ENCODE results near the gene CHD5. TPM values are rescaled to one million over a fixed set of nuclear protein-coding genes. Genes with fewer than 3 reads are reported as not detected.

The CHD5 gene
- polyA plus RNA-seq, 3 donors: 0.09 to 0.16 (median 0.11) TPM

DNA sequence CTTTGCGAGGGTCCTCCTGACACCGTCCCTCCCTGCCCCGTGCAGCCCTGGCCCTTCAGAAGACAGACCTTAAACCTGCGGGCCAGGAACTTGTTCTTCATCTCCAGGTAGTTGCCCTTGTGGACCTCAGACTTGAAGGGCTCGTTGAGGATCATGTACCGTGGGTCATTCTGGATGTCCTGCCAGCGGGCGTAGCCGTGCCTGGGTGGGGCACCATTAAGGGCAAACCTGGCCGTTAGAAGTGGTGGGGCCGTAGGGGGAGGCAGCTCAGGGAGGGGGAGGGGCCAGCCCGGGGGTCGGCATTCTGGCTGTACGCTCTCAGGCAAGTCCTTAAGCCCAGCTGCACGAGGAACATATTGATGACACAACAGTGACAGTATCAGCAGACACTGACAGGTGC is 69.8 kb downstream of the CHD5 start:
- H3K27ac ChIP-seq (ENCODE audit: low read depth, low read length): no peak overlapping the region
- WGBS, 3 donors: 68 to 84% (median 79%) methylated on average over 15 of the region's 15 CpGs

DNA sequence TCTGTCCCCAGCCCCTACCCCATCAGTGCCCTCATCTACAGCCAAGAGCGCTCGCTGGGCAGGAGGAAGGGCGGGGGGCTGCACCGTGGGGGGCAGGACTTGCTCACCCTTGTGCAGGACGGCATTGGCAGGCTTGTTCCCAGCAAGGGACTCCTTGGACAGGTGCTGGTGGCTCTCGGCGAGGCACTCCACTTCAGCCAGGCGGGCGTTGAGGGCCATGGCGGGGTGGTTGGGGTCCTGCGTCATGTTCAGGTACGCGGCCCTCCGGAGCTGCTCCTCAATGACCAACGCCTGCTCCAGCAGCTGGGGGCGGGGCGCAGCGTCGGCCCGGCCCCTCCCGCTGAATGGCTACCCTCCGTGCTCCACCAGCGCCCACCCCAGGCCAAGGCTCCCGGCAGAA is 70.4 kb downstream of the CHD5 start:
- WGBS, 3 donors: 65 to 81% (median 76%) methylated on average over 21 to 24 of the region's 24 CpGs
- no peak overlapping the region for H3K27ac ChIP-seq (ENCODE audit: low read depth, low read length)

DNA sequence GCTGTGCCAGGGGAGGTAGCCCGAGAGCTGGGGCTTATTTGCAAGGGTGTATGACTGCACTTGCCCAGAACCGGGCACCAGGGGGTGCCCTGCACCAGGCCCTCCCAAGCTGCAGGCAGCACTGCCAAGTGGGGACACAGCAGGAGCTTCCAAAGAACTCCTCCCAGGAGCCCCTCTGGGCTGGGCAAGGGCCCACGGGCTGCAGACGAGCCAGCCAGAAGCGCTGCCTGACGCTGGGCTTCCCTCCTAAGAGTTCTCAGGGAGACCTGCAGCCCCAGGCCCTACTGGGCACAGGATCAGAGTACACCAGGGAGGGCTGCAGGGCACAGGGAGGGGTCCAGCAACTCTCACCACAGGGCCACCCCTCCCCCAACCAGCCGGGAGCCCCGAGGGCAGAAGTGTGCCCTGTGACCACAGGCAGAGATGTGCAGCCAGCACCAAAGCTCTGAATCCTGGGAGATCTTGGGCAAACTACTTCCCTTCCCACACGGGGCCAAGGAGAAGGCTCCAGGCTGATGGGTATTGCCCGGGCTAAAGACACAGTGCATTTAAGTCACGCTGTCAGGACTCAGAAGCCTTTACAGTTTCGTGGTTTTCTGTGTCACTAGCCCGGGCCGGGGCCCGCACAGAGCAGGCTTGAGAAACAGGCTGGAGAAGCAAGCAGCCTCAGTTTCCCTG is 71.0 kb downstream of the CHD5 start:
- 41 to 47% (median 46%) methylated on average over 15 of the region's 15 CpGs for WGBS, 3 donors
- no peak overlapping the region for H3K27ac ChIP-seq (ENCODE audit: low read depth, low read length)

DNA sequence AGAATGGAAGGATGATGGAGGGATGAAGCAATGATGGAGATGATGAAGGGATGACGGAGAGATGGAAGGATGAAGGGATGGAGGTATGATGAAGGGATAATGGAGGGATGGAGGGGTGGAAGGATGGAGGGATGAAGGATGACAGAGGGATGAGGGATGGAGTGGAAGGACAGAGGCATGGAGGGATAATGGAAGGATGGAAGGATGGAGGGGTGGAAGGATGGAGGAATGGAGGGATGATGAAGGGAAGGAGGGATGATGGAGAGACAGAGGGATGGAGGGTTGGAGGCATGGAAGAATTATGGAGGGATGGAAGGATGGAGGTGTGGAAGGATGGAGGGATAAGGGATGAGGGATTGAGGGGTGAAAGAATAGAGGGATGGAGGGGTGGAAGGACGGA is 71.6 kb downstream of the CHD5 start:
- WGBS, 3 donors: 50 to 71% (median 71%) methylated on average over 2 of the region's 2 CpGs
- H3K27ac ChIP-seq (ENCODE audit: low read depth, low read length): no peak overlapping the region

DNA sequence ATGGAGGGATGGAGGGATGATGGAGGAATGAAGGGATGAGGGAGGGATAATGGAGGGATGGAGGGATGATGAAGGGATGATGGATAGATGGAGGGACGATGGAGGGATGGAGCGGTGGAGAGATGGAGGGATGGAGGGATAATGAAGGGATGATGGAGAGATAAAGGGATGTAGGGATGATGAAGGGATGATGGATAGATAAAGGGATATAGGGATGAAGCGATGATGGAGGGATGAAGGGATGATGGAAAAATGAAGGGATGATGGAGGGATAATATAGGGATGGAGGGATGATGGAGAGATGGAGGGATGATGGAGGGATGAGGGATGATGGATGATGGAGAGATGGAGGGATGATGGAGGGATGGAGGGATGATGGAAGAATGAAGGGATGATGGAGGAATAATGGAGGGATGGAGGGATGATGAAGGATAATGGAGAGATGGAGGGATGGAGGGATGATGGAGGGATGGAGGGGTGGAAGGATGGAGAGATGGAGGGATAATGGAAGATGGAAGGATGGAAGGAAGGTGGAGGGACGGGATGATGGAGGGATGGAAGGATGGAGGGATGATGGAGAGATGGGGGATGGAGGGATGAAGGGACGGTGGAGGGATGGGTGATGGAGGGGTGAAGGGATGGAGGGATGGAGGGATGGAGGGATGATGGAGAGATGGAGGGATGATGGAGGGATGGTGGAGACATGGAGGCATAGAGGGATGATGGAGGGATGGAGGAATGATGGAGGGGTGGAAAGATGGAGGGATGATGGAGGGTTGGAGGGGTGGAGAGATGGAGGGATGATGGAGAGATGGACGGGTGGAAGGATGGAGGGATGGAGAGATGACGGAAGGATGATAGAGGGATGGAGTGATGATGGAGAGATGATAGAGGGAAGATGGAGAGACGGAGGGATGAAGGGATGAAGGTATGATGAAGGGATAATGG is 72.4 kb downstream of the CHD5 start:
- no peak overlapping the region for H3K27ac ChIP-seq (ENCODE audit: low read depth, low read length)
- 81 to 93% (median 91%) methylated on average over 8 of the region's 8 CpGs for WGBS, 3 donors

DNA sequence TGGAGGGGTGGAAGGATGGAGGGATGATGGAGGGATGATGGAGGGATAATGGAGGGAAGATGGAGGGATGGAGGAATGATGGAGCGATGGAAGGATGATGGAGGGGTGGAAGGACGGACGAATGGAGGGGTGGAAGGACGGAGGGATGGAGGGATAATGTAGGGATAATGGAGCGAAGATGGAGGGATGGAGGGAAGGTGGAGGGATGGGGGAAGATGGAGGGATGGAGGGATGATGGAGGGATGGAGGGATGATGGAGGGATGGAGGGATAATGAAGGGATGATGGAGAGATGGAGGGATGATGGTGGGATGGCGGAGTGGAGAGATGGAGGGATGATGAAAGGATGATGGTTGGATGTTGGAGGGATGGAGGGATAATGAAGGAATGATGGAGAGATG is 73.1 kb downstream of the CHD5 start:
- H3K27ac ChIP-seq (ENCODE audit: low read depth, low read length): no peak overlapping the region
- 86 to 96% (median 93%) methylated on average over 6 of the region's 6 CpGs for WGBS, 3 donors

DNA sequence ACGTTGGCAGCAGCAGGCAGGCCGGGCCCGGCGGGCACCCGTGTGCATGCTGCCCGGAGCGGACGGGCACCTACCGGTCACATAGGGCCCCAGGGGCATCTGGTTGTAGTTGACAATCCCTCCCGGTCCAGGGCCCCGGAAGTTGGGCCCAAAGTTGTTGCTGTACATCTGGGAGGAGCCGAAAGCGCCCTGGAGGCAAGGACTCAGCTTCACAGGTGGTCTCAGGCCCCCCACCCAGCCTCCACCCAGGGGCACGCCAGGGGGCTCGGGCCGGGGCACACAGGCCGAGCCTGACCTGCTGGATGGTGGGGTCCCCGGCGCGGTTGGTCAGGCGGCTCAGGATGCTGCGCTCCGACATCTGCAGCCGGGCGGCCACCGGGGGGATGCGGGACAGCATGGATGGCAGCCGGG is 73.8 kb downstream of the CHD5 start:
- 88 to 91% (median 89%) methylated on average over 26 to 28 of the region's 28 CpGs for WGBS, 3 donors
- H3K27ac ChIP-seq (ENCODE audit: low read depth, low read length): no peak overlapping the region

DNA sequence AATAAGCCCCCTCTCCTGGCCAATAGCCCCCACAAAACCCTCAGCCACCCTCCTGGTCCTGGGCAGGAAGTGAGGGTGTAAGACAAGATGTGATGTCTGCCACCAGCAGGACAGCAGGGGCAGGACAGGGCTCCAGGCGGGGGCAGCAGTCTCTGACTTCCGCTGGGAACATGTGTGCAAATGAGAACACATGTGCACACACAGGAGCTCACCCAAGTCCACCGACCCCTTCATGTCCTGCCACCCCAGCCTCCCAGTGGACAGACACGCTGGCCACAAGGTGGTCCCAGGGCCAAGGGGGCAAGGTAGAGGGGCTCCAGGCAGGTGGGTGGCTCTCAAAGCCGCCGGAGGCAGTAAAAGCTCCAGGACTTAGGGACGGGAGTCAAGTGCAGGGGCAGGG is 74.4 kb downstream of the CHD5 start:
- 67 to 79% (median 72%) methylated on average over 6 to 7 of the region's 7 CpGs for WGBS, 3 donors
- H3K27ac ChIP-seq (ENCODE audit: low read depth, low read length): no peak overlapping the region

DNA sequence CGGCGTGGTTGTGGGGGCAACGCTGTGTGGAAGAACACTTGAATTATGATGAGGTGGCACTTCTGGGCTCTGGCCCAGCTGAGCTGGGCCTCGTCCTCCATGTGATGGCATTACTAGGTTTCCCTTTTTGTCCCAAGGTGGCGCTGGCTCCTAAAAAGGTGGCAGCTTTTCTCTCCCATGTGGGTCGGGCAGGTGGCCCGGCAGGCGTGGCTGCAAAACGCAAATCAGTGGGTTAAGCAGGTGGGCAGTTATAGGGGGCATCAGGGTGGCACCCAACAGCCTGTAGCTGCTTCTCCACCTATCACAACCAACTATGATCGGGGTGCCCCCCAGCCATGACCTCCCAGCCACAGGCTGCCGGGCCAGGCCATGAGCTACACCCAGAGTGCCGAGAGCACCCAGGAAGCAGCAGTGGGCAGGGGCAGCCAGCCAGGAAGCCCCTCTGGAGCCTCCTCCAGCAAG is 74.9 kb downstream of the CHD5 start:
- H3K27ac ChIP-seq (ENCODE audit: low read depth, low read length): no peak overlapping the region
- WGBS, 3 donors: 63 to 77% (median 72%) methylated on average over 12 of the region's 12 CpGs

DNA sequence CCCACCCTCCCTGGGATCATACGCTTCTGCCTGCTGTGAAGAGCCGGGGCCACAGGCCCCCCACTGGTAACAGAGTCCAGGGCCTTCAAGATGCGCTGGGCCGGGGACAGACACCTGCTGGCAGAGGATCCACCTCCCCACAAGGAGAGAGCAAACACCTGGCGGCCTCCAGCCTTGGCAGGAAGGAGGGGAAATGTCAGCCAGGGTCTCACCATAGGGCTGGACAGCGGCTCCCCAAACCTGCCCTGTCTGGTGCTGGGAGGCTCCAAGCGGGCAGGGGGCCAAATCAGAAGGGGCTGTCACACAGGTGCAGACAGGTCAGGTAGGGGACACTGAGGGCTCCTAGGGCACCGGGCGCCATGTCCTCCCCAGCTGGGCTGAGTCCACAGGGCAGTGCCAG is 75.5 kb downstream of the CHD5 start:
- WGBS, 3 donors: 57 to 85% (median 79%) methylated on average over 8 to 9 of the region's 9 CpGs

DNA sequence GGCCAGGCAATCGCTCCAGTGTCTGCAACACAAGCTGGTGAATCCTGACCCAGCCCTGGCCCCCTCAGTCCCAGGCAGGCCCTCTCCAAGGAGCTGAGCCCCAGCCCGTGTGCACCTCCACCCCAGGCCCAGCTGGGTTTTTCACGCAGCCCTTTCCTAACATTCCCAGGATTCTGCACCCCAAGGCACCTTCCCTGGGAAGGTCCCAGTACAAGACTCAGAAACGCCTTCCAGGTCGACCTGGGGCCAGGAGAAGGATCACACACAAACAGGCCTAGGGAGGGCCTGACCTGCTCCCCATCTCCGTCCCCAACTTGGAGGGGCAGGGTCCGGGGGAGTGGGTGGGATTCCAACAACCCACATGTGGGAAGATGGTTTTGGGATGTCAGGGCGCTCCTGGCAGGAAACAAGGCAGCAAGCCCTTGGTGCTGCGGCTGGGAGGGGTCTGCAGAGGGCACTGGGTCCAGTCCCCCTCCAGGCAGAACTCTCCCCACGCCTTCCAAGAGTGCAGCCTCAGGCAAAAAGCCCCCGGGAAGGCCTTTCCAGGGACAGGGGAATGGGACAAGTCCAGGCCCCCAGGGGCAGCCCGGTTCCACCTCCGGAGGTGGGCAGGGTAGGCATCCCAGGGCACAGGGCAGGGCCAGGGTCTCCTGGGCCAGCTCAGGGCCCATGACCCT is 76.1 kb downstream of the CHD5 start:
- H3K27ac ChIP-seq (ENCODE audit: low read depth, low read length): no peak overlapping the region
- 63 to 76% (median 76%) methylated on average over 13 of the region's 13 CpGs for WGBS, 3 donors

More for the DNA sequence above, 75.5 kb downstream of the CHD5 start:
- no peak overlapping the region for H3K27ac ChIP-seq (ENCODE audit: low read depth, low read length)

DNA sequence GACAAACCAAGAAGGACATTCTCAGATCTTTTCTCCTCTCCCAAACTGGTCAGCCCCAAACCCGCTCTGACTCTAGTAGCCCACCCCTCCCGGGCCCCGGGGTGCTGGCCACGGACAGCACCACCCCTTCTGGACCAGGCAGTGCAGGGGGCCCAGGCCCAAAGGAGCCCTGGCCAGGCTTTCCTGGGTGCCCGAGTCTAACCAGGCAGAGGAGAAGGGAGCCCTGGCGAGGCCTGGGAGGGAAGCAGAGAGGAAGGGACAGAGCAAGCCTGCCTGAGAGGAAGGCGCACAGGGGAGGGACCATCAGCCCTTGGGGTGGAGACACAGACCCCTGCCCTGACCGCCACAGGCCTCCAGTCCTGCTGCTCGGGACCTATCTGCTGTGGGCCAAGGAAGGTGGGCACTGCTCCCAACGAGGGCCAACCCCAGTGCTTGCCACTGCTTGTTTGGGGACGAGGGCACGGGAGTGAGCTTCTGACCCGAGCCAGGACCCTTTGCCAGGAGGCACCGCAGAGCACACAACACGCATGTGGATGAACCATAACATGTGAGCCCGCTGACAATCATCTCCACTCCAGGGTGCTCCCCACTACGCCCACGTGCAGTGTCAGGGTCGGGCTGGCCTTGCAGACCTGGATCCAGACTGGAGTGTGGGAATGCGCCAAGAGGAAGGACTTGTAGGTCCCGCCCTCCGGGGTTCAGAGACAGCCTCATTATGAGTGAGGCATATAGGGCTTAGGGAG is 76.8 kb downstream of the CHD5 start:
- no peak overlapping the region for H3K27ac ChIP-seq (ENCODE audit: low read depth, low read length)
- 69 to 75% (median 73%) methylated on average over 21 to 22 of the region's 22 CpGs for WGBS, 3 donors

DNA sequence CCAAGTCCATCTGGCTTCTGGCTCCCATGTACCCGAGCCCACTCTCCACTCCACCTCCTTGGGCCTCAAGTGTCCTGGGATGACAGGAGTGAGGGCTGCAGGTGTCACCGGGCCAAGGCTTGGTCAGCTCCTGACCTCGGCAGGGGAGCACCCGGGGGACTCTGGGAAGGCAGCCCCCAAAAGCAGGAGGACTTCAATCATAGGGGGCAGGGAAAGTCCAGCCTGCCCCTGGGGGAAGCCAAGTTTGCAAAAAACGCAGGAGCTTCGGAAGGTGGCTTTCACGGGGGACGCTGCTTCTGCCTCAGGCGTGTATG is 77.6 kb downstream of the CHD5 start:
- WGBS, 3 donors: 69 to 85% (median 82%) methylated on average over 9 of the region's 9 CpGs
- H3K27ac ChIP-seq (ENCODE audit: low read depth, low read length): no peak overlapping the region

DNA sequence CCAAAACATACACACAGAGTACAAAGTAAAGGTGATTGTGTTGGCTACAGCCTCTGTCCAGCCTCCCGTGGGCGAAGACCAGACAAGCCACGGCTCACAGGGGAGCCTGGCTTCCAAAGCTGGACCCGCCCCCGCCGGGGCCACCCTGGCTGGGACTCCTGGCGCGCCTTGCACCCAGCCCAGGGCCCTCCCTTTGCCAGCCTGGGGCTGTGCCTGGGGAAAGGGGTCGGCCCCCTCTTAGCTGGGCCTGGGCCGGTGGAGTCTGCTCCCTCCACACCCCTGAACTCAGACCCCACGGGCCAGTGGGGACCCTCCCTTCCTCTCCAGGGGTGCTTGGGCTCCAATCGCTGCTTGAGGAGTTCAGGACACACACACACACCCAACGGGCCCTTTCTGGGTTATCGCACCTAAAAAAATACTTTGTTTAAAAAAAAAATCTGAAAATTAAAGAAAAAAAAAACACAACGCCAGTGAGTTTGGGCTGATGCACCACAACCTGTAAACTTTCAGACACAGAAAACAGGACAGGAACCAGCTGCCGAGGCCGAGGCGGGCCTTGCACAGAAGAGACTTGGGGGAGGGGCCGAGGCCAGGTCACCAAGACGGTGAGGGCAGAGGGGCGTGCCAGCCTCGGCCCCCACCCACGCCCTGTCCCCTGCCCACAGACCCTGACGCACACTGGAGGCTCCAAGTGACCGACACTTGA is 78.1 kb downstream of the CHD5 start:
- no peak overlapping the region for H3K27ac ChIP-seq (ENCODE audit: low read depth, low read length)
- 41 to 47% (median 46%) methylated on average over 25 of the region's 25 CpGs for WGBS, 3 donors

DNA sequence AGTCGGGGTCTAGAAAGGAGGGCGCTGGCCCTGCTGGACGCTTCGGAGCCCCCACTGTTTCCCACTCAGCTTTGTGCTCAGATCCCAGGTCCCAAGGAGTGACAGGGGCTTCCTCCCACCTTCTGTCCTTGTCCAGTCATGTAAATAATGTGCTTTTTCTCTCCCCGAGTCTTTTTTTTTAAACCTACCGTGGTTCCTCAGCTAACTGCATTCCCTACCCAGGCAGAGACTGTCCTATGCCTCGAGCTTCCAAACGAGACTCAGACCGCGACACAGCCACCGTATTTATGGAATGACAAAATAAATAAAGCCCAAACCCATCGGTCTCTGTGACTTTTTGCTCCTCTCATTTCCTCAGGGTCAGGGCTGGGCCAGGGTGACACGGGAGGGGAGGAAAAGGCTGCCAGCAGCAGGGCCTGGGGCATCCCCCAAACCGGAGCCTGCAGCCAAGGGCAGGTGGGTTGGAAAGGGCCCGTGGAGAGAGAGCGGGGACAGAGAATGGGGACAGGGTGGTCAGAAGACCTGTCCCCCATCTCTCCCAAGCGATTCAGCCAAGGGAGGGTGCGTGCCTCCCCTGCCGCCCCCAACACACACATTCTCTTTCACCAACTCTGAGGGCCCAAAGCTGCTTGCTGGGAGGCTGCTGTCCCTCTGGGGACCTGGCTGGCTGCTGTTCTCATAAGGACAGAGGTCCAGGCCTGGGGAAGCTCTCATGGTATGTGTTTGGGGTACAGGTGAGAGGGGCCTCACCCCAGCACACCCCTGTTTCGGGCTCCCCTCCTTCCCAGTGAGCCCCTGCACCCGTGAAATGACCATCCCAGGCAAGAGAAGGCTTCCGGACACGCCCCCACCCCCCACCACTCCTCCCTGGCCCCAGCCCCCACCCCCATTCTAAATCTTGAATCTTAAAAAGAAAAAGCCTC is 79.0 kb downstream of the CHD5 start:
- WGBS, 3 donors: 46 to 57% (median 54%) methylated on average over 23 of the region's 23 CpGs
- no peak overlapping the region for H3K27ac ChIP-seq (ENCODE audit: low read depth, low read length)

DNA sequence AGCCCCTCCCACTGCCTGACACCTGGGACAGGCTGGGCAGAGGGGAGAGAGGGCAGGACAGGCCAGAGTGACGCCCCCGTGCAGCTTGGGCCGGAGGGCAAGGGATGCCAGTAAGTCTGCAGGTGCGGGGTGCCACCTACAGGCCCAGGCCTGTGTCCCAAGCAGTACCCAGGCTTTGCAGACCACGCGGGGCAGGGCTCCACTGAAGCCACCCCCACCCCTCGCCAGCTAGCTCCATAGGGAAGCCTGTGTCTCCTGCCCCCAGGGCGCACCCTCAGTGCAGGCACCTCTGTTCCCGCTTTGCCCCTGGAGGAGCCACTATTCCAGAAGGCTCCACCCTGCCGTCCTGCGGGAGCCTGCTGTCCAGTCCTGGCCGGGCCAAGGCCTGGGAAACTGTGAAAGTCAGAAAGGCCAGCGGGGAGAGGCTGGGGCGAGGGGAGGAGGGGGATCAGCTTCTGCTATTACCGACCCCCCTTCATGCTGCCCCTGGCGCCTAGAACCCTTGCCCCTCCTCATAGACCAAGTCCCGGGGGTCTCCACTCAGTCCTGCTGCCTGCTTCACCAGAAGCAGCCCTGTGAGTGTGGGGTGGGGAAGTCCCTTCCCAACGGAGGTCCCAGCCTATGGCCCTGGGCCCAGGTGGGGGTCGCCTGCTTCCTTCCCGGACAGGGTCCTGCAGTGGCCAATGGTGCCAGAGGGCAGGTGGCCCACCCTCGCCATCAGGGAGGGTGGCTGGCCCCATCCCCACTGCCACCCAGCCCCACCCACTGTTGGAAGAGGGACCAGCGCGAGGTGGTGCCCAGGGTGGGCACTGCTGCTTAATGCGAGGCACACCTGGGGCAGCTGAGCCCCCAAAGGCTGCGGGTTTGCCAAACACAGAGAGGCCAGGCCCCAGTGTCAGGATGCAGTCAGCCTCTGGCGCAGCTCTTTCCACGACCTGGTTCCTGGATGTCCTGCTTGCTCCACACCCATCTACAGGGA is 80.0 kb downstream of the CHD5 start:
- no peak overlapping the region for H3K27ac ChIP-seq (ENCODE audit: low read depth, low read length)
- WGBS, 3 donors: 66 to 71% (median 67%) methylated on average over 26 to 27 of the region's 27 CpGs
